Upper lobe of right lung (tissue), 1 donor: ENCODE measurements around the gene DPYSL3. TPM values are rescaled to one million over a fixed set of nuclear protein-coding genes. Genes with fewer than 3 reads are reported as not detected.
A peak's percentile ranks its signal among the peaks of the same experiment; 100 is the strongest.

Source experiments
- ATAC-seq: fragments of 200-7000 bp; cut with Tn5 transposase; one replicate; pipeline ENCODE4 v1.9.1; 2020; ENCODE audit warnings: mild to moderate bottlenecking, moderate library complexity
- DNase-seq: peaks from one replicate; pipeline ENCODE4 v3.0.0-alpha.2; 2020
- H3K27ac ChIP-seq: fragments of 200-600 bp; one replicate; pipeline ENCODE4 v1.8.0; 2022
- H3K27me3 ChIP-seq: fragments of 200-600 bp; one replicate; pipeline ENCODE4 v1.8.0; 2022; ENCODE audit warnings: mild to moderate bottlenecking
- H3K36me3 ChIP-seq: fragments of 200-600 bp; one replicate; pipeline ENCODE4 v1.8.0; 2022
- H3K4me1 ChIP-seq: fragments of 200-600 bp; one replicate; pipeline ENCODE4 v1.8.0; 2022
- H3K4me3 ChIP-seq: fragments of 200-600 bp; one replicate; pipeline ENCODE4 v1.8.0; 2022; ENCODE audit warnings: mild to moderate bottlenecking
- H3K9me3 ChIP-seq: fragments of 200-600 bp; one replicate; pipeline ENCODE4 v1.8.0; 2022
- intact Hi-C: fragments of 100-400 bp; cut with DNase I; formaldehyde crosslinking; loops from one replicate; pipeline ENCODE4 v1.11.0; 2022
- total RNA-seq: library from RNA; stranded (reverse); fragmentation: NEBNext Ultra II Directional; extraction: Animal tissue kit (Norgen Biotek cat#: 25700); gene quantifications from one replicate; pipeline ENCODE4 v1.2.1, GENCODE V29; 2021
- TF ChIP-seq, protein P1 (sequence below): fragments of 200-600 bp; IDR thresholded peaks from one replicate; pipeline ENCODE4 v1.8.0; 2022; ENCODE audit warnings: antibody characterized with exemption
- donor health status: DM: no; HTN: yes; CAD: no; lungs with severe emphysema.

Gene DPYSL3
- total RNA-seq, 1 donor from 2014 or later = 52.8 TPM

GRCh38 chr5:147483961-147484707 lies 25.7 kb downstream of the DPYSL3 start:
- no peaks in the 10 kb centered on the region for H3K27me3 ChIP-seq
- no peaks in the 10 kb centered on the region for H3K36me3 ChIP-seq
- TF ChIP-seq, protein P1, sequence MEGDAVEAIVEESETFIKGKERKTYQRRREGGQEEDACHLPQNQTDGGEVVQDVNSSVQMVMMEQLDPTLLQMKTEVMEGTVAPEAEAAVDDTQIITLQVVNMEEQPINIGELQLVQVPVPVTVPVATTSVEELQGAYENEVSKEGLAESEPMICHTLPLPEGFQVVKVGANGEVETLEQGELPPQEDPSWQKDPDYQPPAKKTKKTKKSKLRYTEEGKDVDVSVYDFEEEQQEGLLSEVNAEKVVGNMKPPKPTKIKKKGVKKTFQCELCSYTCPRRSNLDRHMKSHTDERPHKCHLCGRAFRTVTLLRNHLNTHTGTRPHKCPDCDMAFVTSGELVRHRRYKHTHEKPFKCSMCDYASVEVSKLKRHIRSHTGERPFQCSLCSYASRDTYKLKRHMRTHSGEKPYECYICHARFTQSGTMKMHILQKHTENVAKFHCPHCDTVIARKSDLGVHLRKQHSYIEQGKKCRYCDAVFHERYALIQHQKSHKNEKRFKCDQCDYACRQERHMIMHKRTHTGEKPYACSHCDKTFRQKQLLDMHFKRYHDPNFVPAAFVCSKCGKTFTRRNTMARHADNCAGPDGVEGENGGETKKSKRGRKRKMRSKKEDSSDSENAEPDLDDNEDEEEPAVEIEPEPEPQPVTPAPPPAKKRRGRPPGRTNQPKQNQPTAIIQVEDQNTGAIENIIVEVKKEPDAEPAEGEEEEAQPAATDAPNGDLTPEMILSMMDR = no peak
- intact Hi-C loops = no loop called here
- no peaks in the 10 kb centered on the region for H3K9me3 ChIP-seq
- no peak for DNase-seq
- peaks cover 38% of the 10 kb centered on the region for H3K4me1 ChIP-seq
- ATAC-seq = peak; percentile 53
- no peak overlapping the region for H3K4me3 ChIP-seq
- H3K27ac ChIP-seq = peak overlapping the region; percentile 79

DNA sequence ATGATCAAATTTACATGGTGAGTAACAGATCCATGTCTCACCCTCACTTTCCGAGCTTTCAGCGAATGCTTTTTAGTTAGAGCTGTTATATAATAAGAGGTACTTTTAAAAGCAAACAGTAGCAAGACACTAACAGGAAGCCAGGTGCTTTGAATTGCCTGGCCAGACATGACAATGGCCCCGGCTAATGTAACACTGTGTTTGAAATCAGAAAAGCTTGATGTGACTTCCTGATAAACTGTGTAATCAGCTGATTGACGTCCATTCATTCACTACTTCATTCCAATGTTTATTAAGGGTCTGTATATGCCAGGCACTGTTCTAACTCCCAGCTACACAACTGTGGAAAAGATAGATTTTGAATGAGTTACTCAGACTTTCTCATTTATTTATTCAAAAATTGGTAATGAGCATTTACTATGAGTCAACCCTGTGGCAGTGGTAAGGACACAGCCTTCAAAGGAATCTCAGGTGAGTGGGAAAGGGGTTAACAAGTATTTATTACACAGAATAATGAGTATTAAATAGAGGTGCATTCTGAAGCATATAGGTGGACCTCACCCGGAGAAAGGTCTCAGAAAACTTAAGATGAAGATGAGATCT lies 26.6 kb downstream of the DPYSL3 start:
- no peaks in the 10 kb centered on the region for H3K36me3 ChIP-seq
- peaks cover 38% of the 10 kb centered on the region for H3K4me1 ChIP-seq
- ATAC-seq (peak; percentile 47), DNase-seq (no peak)
- no peaks in the 10 kb centered on the region for H3K9me3 ChIP-seq
- TF ChIP-seq, protein P1 = no peak
- no peak overlapping the region for H3K4me3 ChIP-seq
- H3K27me3 ChIP-seq = no peaks in the 10 kb centered on the region
- intact Hi-C loops = no loop called here
- H3K27ac ChIP-seq = peak overlapping the region; percentile 79

GRCh38 chr5:147482706-147483180 lies 27.1 kb downstream of the DPYSL3 start:
- TF ChIP-seq, protein P1 = no peak
- intact Hi-C loops = no loop called here
- no peaks in the 10 kb centered on the region for H3K9me3 ChIP-seq

GRCh38 chr5:147481874-147482705 lies 27.8 kb downstream of the DPYSL3 start:
- ATAC-seq = peak; percentile 58

More at GRCh38 chr5:147482706-147483180, 27.1 kb downstream of the DPYSL3 start:
- no peak overlapping the region for H3K4me3 ChIP-seq
- H3K36me3 ChIP-seq = no peaks in the 10 kb centered on the region
- H3K27me3 ChIP-seq = no peaks in the 10 kb centered on the region
- peak overlapping the region; percentile 79 for H3K27ac ChIP-seq
- DNase-seq (no peak), ATAC-seq (no peak)
- peaks cover 38% of the 10 kb centered on the region for H3K4me1 ChIP-seq

DNA sequence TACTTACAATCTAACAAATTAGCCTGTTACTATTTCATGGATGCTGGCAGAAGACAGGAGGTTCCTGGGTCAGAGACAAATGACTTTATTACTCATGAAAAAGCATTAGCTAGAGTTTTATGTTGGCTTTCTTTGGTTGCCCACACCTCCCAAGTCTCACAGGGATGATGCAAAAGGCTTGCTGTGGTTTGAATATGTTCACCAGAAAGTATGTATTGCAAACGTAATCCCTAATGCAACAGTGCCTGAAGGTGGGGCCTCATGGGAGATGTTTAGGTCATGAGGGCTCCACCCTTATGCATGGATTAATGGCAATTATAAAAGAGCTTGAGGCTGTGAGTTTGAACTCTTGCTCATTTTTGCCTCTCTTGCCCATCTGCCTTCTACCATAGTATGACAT lies 28.5 kb downstream of the DPYSL3 start:
- Histone ChIP-seq H3K27me3 (no peaks in the 10 kb centered on the region), H3K4me3 (no peak overlapping the region), H3K27ac (no peak overlapping the region), H3K4me1 (peaks cover 38% of the 10 kb centered on the region), H3K36me3 (no peaks in the 10 kb centered on the region), H3K9me3 (no peaks in the 10 kb centered on the region)
- TF ChIP-seq, protein P1 = no peak
- DNase-seq (no peak), ATAC-seq (no peak)
- intact Hi-C loops = no loop called here

More at GRCh38 chr5:147481874-147482705, 27.8 kb downstream of the DPYSL3 start:
- DNase-seq = no peak
- TF ChIP-seq, protein P1 = no peak
- H3K4me1 ChIP-seq = peaks cover 38% of the 10 kb centered on the region
- no peaks in the 10 kb centered on the region for H3K36me3 ChIP-seq
- H3K27me3 ChIP-seq = no peaks in the 10 kb centered on the region
- no peak overlapping the region for H3K4me3 ChIP-seq
- H3K27ac ChIP-seq = peak overlapping the region; percentile 79
- no peaks in the 10 kb centered on the region for H3K9me3 ChIP-seq
- intact Hi-C loops = no loop called here
